NB4 (cell line): ENCODE results near the gene PRRC2A.

Experiments
- CTCF ChIP-seq: IDR thresholded peaks from one replicate; pipeline ENCODE4 v1.5.1; 2012; ENCODE audit warnings: low read depth, low read length
- MYC ChIP-seq: IDR thresholded peaks from 2 replicates; pipeline ENCODE4 v1.6.1; 2011; ENCODE audit warnings: low read depth, low read length
- POLR2A ChIP-seq: IDR thresholded peaks from 2 replicates; pipeline ENCODE4 v1.6.1; 2011; ENCODE audit warnings: mild to moderate bottlenecking; ENCODE audit not compliant: insufficient read length; ENCODE audit errors: extremely low read depth
- TF ChIP-seq, protein P1 (sequence below): IDR thresholded peaks from 2 replicates; pipeline ENCODE4 v1.6.1; 2011; ENCODE audit warnings: low read depth, low read length

GRCh38 chr6:31619805-31620585 lies 520 bp upstream of the PRRC2A start:
- TF ChIP-seq CTCF: no peak
- peak; percentile 76 for TF ChIP-seq POLR2A
- TF ChIP-seq, protein P1, sequence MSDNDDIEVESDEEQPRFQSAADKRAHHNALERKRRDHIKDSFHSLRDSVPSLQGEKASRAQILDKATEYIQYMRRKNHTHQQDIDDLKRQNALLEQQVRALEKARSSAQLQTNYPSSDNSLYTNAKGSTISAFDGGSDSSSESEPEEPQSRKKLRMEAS: no peak
- TF ChIP-seq MYC: no peak; the same call in 1 of the 2 replicates
